ENCODE data around the gene BCL11A. TPM values are rescaled to one million over a fixed set of nuclear protein-coding genes. Genes with fewer than 3 reads are reported as not detected.

BCL11A gene
- total RNA-seq, 1 experiment from 2014 or later = 0.29 TPM

DNA sequence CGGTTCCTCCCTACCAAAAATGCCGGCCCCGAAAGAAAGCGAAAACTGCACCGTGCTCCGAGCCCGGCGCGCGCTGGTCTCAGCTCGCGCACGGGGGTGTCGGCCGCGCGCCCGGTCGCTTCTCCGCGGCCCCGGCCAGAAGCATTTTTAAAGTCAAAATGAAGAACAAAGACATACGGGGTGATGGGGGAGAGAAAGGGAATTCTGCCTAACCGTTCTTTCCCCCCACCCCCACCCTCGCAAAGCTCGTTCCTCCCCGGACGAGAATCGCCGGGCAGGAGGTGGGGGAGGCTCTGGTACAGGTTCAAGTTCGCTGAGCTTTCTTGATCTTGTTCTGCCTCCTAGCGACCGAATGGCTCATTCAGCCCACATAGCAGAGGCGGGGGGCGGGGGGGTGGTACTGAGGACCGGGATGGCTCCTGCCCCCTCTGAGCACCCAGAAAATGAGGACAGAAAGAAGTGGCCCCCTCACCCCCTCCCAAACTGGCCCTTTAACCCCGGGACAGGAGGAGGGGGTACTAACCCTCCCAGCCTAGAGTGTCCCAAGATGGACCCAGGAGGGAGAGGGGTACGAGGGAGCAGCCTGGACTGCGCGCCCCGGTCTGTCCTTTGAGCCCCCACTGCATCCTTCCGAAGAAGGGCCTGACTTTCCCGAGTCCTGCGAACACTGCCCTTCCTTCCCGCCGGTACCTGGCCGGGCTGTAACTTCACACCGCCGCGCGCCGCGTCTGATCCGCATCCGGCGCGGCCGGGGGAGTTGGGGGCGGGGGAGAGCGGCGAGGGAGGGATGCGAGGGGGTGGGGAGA is 3.1 kb downstream of the BCL11A start:
- ChIA-PET CTCF (interaction anchor here (0.6 to 1.6 kb wide), 19 partner anchors 9 to 1891 kb away, joined by 3 to 10 read pairs (median 4); no protein-coding TSS in a partner anchor), POLR2A (interaction anchor here (0.6 kb wide), 2 partner anchors 43 to 456 kb away, joined by 5 to 6 read pairs; no protein-coding TSS in a partner anchor)
- H3K27ac Mint-ChIP-seq (ENCODE audit: unreplicated experiment) = no peak overlapping the region
- TF ChIP-seq, protein P1, sequence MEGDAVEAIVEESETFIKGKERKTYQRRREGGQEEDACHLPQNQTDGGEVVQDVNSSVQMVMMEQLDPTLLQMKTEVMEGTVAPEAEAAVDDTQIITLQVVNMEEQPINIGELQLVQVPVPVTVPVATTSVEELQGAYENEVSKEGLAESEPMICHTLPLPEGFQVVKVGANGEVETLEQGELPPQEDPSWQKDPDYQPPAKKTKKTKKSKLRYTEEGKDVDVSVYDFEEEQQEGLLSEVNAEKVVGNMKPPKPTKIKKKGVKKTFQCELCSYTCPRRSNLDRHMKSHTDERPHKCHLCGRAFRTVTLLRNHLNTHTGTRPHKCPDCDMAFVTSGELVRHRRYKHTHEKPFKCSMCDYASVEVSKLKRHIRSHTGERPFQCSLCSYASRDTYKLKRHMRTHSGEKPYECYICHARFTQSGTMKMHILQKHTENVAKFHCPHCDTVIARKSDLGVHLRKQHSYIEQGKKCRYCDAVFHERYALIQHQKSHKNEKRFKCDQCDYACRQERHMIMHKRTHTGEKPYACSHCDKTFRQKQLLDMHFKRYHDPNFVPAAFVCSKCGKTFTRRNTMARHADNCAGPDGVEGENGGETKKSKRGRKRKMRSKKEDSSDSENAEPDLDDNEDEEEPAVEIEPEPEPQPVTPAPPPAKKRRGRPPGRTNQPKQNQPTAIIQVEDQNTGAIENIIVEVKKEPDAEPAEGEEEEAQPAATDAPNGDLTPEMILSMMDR (IDR thresholded peaks at IDR 0.05; ENCODE audit: insufficient read depth in 1 of 2, low read depth in 1 of 2, low read length in 1 of 2, severe bottlenecking in 1 of 2, unreplicated experiment in 1 of 2) = peak; percentile 57 to 76
- no peaks in the 10 kb centered on the region for H3K27me3 ChIP-seq (replicated peaks; ENCODE audit: control insufficient read depth, insufficient read depth, low read length)
- peaks cover 14% of the 10 kb centered on the region for H3K4me1 ChIP-seq
- H3K4me1 Mint-ChIP-seq (ENCODE audit: low read depth, unreplicated experiment) = peaks cover 8% of the 10 kb centered on the region
- no peaks in the 10 kb centered on the region for H3K9me3 ChIP-seq
- intact Hi-C loops (cut with micrococcal nuclease; ENCODE audit: unreplicated experiment) = loop anchor here (5.0 to 10.0 kb wide), 5 partner anchors 118 to 616 kb away; no protein-coding TSS in a partner anchor
- H3K27me3 Mint-ChIP-seq (ENCODE audit: insufficient read depth, unreplicated experiment) = peaks cover 27% of the 10 kb centered on the region
- H3K36me3 Mint-ChIP-seq (ENCODE audit: insufficient read depth, unreplicated experiment) = peaks cover 14% of the 10 kb centered on the region
- peak overlapping the region; percentile 65 for H3K4me3 ChIP-seq (ENCODE audit: low read depth, low read length)
- peak overlapping the region; percentile 79 for H3K4me3 Mint-ChIP-seq (ENCODE audit: unreplicated experiment)
- no peaks in the 10 kb centered on the region for H3K9me3 Mint-ChIP-seq (ENCODE audit: unreplicated experiment)
- BruUV-seq (replicated peaks) = no TSS peak
- peak; percentile 59 to 67 for DNase-seq
- no peaks in the 10 kb centered on the region for H3K36me3 ChIP-seq (ENCODE audit: control insufficient read depth, insufficient read depth, low read length)

DNA sequence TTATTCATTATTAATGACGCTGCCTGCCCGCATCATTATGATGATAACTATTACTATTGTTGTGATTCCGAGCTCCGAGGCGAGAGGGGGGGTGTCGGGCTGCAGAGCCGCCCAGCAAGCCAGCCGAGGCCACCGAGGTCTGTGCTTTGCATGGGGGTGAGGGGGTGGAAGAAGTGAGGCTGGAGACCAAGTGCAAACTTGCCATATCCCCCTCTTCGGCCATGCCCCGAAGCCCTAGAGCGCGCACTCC is 3.6 kb downstream of the BCL11A start:
- Histone ChIP-seq H3K4me1 (peaks cover 14% of the 10 kb centered on the region), H3K9me3 (no peaks in the 10 kb centered on the region), H3K27me3 (replicated peaks; ENCODE audit: control insufficient read depth, insufficient read depth, low read length) (no peaks in the 10 kb centered on the region), H3K4me3 (ENCODE audit: low read depth, low read length) (peak overlapping the region; percentile 65), H3K36me3 (ENCODE audit: control insufficient read depth, insufficient read depth, low read length) (no peaks in the 10 kb centered on the region)
- ChIA-PET CTCF (interaction anchor here (0.6 to 1.6 kb wide), 18 partner anchors 9 to 1890 kb away, joined by 3 to 10 read pairs (median 4); no protein-coding TSS in a partner anchor), POLR2A (interaction anchor here (0.6 kb wide), 1 partner anchor 43 kb away, joined by 6 read pairs; no protein-coding TSS in a partner anchor)
- peak overlapping the region; percentile 79 for H3K4me3 Mint-ChIP-seq (ENCODE audit: unreplicated experiment)
- no TSS peak for BruUV-seq (replicated peaks)
- TF ChIP-seq, protein P1 (IDR thresholded peaks at IDR 0.05; ENCODE audit: insufficient read depth in 1 of 2, low read depth in 1 of 2, low read length in 1 of 2, severe bottlenecking in 1 of 2, unreplicated experiment in 1 of 2) = no peak
- no peak overlapping the region for H3K27ac Mint-ChIP-seq (ENCODE audit: unreplicated experiment)
- intact Hi-C loops (cut with micrococcal nuclease; ENCODE audit: unreplicated experiment) = loop anchor here (2.0 to 10.0 kb wide), 6 partner anchors 35 to 615 kb away; no protein-coding TSS in a partner anchor
- H3K4me1 Mint-ChIP-seq (ENCODE audit: low read depth, unreplicated experiment) = peaks cover 7% of the 10 kb centered on the region
- peaks cover 10% of the 10 kb centered on the region for H3K36me3 Mint-ChIP-seq (ENCODE audit: insufficient read depth, unreplicated experiment)
- no peaks in the 10 kb centered on the region for H3K9me3 Mint-ChIP-seq (ENCODE audit: unreplicated experiment)
- H3K27me3 Mint-ChIP-seq (ENCODE audit: insufficient read depth, unreplicated experiment) = peaks cover 24% of the 10 kb centered on the region
- peak in 1 of 2 experiments; percentile 35 for DNase-seq

DNA sequence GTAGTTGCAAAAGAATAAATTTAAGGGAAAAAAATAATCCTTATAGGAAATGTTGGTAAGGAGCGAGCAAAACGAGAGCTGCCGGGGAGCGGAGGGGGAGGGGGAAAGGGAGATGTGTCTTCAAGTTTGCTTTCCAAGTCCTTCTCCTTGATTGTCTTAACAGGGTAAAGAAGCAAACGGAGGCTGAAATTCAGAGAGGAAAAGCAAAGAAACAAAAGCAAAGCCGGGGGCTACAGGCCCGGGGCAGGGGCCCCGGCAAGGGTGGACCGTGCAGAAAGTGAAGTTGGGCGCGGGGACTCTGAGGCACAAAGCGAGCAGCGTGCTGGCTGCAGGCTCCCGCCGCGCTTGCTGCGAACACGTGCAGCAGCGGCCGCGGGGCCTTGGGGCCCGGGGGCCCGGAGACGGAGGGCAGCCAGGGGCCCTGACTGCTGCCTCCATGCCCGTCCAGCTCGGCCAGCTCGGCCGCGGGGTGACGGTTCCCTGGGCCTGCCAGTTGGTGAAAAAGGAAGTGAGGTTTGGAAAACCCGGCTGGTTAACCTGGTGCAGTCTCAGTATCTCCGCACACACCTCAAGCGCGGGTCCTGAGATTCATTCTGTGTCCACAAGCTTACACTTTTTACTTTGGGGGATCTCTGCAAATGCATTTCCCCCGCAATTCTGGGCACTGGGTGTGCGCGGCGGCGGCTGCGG is 4.1 kb downstream of the BCL11A start:
- H3K27me3 Mint-ChIP-seq (ENCODE audit: insufficient read depth, unreplicated experiment) = peaks cover 24% of the 10 kb centered on the region
- Histone ChIP-seq H3K4me1 (peaks cover 14% of the 10 kb centered on the region), H3K27me3 (replicated peaks; ENCODE audit: control insufficient read depth, insufficient read depth, low read length) (no peaks in the 10 kb centered on the region), H3K4me3 (ENCODE audit: low read depth, low read length) (peak overlapping the region; percentile 65), H3K36me3 (ENCODE audit: control insufficient read depth, insufficient read depth, low read length) (no peaks in the 10 kb centered on the region), H3K9me3 (no peaks in the 10 kb centered on the region)
- DNase-seq = no peak
- H3K9me3 Mint-ChIP-seq (ENCODE audit: unreplicated experiment) = no peaks in the 10 kb centered on the region
- H3K36me3 Mint-ChIP-seq (ENCODE audit: insufficient read depth, unreplicated experiment) = peaks cover 9% of the 10 kb centered on the region
- ChIA-PET CTCF (interaction anchor here (0.7 to 1.6 kb wide), 11 partner anchors 8 to 234 kb away, joined by 3 to 10 read pairs (median 4); no protein-coding TSS in a partner anchor), POLR2A (no interaction called here)
- peaks cover 7% of the 10 kb centered on the region for H3K4me1 Mint-ChIP-seq (ENCODE audit: low read depth, unreplicated experiment)
- intact Hi-C loops (cut with micrococcal nuclease; ENCODE audit: unreplicated experiment) = loop anchor here (2.0 kb wide), 1 partner anchor 35 kb away; no protein-coding TSS in a partner anchor
- no peak overlapping the region for H3K27ac Mint-ChIP-seq (ENCODE audit: unreplicated experiment)
- BruUV-seq (replicated peaks) = no TSS peak
- peak overlapping the region; percentile 79 for H3K4me3 Mint-ChIP-seq (ENCODE audit: unreplicated experiment)
- TF ChIP-seq, protein P1 (IDR thresholded peaks at IDR 0.05; ENCODE audit: insufficient read depth in 1 of 2, low read depth in 1 of 2, low read length in 1 of 2, severe bottlenecking in 1 of 2, unreplicated experiment in 1 of 2) = no peak

Measured in Caco-2 (cell line).